Measurements from ENCODE around the gene DPP3.

The DPP3 gene

DNA sequence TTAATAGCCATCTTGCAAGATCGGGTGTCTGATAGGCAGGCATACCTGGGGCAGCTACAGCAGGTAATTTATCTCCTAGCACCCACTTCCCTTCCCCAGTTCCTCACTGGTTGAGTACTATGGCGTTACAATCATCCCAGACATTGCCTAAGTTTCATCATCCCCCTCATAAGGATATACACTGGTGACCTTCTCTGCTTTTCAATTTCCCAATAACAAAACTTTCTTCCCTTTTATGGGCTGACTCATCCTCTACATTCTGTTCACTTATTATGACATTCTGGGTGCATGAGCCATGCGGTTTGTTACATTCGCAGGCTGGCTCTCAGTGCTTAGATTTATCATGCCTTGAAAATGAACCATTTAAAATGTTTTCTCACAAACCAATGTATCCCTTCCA lies 36.6 kb upstream of the DPP3 start:
- no peak for DNase-seq (ENCODE audit: low read depth)
- TF ChIP-seq, protein P1, sequence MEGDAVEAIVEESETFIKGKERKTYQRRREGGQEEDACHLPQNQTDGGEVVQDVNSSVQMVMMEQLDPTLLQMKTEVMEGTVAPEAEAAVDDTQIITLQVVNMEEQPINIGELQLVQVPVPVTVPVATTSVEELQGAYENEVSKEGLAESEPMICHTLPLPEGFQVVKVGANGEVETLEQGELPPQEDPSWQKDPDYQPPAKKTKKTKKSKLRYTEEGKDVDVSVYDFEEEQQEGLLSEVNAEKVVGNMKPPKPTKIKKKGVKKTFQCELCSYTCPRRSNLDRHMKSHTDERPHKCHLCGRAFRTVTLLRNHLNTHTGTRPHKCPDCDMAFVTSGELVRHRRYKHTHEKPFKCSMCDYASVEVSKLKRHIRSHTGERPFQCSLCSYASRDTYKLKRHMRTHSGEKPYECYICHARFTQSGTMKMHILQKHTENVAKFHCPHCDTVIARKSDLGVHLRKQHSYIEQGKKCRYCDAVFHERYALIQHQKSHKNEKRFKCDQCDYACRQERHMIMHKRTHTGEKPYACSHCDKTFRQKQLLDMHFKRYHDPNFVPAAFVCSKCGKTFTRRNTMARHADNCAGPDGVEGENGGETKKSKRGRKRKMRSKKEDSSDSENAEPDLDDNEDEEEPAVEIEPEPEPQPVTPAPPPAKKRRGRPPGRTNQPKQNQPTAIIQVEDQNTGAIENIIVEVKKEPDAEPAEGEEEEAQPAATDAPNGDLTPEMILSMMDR (IDR thresholded peaks at IDR 0.05; ENCODE audit: low read depth, low read length, missing control alignments): no peak
- in situ Hi-C loops (cut with HindIII; ENCODE audit: low sequenced_read_pairs): no loop called here
- H3K4me3 ChIP-seq (ENCODE audit: low read depth, low read length): no peak overlapping the region

DNA sequence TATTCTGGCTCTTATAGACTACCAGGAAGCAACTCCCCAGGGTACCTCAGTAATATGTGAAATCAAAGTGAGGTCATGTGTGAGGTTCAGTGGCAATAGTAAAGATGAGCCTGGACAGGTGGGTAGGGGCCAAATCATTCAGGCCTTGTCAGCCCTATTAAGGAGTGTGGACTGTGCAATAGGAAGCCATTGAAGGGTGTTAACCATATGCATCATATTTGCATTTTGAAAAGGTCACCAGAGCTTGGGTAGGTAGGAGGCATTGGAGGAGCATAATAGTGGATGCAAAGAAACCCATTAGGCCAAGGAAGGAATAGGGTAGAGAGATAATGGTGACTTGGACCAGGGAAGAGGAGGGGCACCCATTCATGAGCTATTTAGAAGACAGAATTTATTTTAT lies 33.2 kb upstream of the DPP3 start:
- TF ChIP-seq, protein P1 (IDR thresholded peaks at IDR 0.05; ENCODE audit: low read depth, low read length, missing control alignments): no peak
- H3K4me3 ChIP-seq (ENCODE audit: low read depth, low read length): no peak overlapping the region
- DNase-seq (ENCODE audit: low read depth): no peak
- in situ Hi-C loops (cut with HindIII; ENCODE audit: low sequenced_read_pairs): no loop called here

DNA sequence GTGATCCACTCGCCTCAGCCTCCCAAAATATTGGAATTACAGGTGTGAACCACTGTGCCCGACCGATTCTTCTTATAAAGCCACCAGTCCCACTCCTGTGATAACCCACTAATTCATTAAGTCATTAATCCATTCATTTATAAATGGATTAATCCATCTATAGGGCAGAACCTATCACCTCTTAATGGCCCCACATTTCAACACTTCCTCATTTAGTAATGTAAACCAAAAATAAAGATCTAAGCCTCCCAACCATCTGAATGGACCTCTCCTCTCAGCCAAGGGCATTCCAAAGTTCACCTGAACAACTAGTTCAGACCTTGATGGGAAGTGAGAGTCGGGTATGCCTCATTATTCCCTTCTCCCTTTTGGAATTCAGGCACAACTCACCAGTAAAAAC lies 31.7 kb upstream of the DPP3 start:
- DNase-seq (ENCODE audit: low read depth): no peak
- TF ChIP-seq, protein P1 (IDR thresholded peaks at IDR 0.05; ENCODE audit: low read depth, low read length, missing control alignments): no peak
- H3K4me3 ChIP-seq (ENCODE audit: low read depth, low read length): no peak overlapping the region
- in situ Hi-C loops (cut with HindIII; ENCODE audit: low sequenced_read_pairs): no loop called here

DNA sequence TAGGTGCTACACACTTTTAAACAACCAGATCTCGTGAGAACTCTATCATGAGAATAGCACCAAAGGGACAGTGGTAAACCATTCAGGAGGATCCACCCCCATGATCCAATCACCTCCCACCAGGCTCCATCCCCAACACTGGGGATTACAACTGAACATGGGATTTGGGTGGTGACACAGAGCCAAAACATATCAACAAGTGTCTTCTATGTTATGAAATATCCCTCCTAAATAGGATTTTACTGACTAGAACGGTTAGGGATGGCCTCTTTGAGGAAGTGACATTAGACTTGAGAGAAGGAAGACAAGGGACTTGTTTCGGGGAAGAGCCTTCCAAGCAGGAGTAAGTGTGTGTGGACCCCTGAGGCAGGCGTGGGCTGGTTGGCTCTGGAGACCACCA lies 29.7 kb upstream of the DPP3 start:
- no peak overlapping the region for H3K4me3 ChIP-seq (ENCODE audit: low read depth, low read length)
- no peak for DNase-seq (ENCODE audit: low read depth)
- in situ Hi-C loops (cut with HindIII; ENCODE audit: low sequenced_read_pairs): no loop called here
- TF ChIP-seq, protein P1 (IDR thresholded peaks at IDR 0.05; ENCODE audit: low read depth, low read length, missing control alignments): no peak

DNA sequence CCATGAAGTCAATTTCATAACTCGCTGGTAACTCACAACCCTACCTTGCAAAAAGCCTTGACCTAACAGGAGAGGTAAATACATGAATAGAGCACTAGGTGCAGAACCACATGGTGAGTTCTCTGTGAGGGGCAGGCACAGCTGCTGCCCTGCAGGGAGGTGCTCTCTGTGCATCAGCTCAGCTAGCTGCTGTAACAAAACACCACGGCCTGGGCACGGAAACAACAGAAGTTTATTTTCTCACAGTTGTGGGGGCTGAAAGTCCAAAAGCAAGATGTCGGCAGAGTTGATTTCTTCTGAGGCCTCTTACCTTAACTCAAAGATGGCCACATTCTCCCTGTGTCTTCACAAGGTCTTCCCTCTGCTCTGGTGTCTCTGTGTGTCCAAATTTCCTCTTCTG lies 28.6 kb upstream of the DPP3 start:
- DNase-seq (ENCODE audit: low read depth): no peak
- in situ Hi-C loops (cut with HindIII; ENCODE audit: low sequenced_read_pairs): no loop called here

DNA sequence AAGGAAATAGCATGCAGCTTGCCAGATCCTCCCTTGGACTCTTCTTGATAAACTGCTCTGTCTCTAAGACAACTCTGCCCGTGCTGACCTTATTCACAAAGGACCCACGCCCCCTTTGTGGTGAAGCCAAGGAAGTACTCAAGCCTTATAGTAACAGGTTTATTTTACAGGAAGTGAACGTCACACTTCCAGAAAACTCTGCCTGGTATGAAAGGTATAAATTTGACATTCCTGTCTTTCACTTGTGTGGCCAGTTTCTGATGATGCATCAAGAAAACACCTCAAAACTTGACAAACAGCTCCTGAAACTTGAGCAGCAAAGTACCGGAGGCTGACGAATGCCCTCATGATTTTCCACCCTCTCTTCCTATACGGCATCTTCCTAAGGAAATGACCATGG lies 26.0 kb upstream of the DPP3 start:
- TF ChIP-seq, protein P1 (IDR thresholded peaks at IDR 0.05; ENCODE audit: low read depth, low read length, missing control alignments): no peak
- H3K4me3 ChIP-seq (ENCODE audit: low read depth, low read length): no peak overlapping the region
- in situ Hi-C loops (cut with HindIII; ENCODE audit: low sequenced_read_pairs): no loop called here
- no peak for DNase-seq (ENCODE audit: low read depth)

More for the DNA sequence above, 28.6 kb upstream of the DPP3 start:
- TF ChIP-seq, protein P1 (IDR thresholded peaks at IDR 0.05; ENCODE audit: low read depth, low read length, missing control alignments): no peak
- no peak overlapping the region for H3K4me3 ChIP-seq (ENCODE audit: low read depth, low read length)

DNA sequence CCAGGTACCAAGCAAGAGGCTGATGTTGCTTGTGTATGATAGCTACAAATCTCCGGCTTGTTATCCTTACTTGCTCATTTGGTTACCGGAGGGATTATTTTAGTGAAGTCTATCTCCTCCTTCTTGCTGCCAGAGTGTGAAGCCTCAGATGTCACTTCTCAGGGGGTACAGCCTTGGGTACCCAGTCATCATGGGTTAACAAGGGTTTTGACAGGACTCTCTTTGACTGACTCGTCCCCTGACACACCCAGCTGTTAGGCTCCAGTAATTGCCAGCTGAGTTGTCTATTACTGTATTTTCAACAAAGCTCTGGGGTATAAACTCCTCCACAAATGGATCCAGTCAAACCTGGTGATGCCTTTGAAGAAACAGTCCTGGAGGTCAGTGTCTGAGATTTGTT lies 25.4 kb upstream of the DPP3 start:
- no peak overlapping the region for H3K4me3 ChIP-seq (ENCODE audit: low read depth, low read length)
- TF ChIP-seq, protein P1 (IDR thresholded peaks at IDR 0.05; ENCODE audit: low read depth, low read length, missing control alignments): no peak
- in situ Hi-C loops (cut with HindIII; ENCODE audit: low sequenced_read_pairs): no loop called here
- DNase-seq (ENCODE audit: low read depth): no peak

All from astrocyte of the cerebellum (primary cell).